Endothelial cell of umbilical vein (primary cell): ENCODE data around the gene GK2. TPM values are rescaled to one million over a fixed set of nuclear protein-coding genes. Genes with fewer than 3 reads are reported as not detected.

Source experiments
- BruUV-seq: library from RNA; stranded (reverse); fragments of 400-500 nt; replicated peaks from 2 replicates; lab custom pipeline; 2021; lab: Mats Ljungman, UMichigan
- CTCF ChIA-PET: fragments of 300-600, 350-600 bp; sonication (Branson Sonifier 250); formaldehyde crosslinking; loops from one replicate; lab custom pipeline; 2021; ENCODE audit warnings: antibody characterized with exemption, inconsistent platforms; lab: Charles Lee
- POLR2A ChIA-PET: fragments of 300-600, 350-600 bp; sonication (Branson Sonifier 250); formaldehyde crosslinking; loops from one replicate; lab custom pipeline; 2021; ENCODE audit warnings: antibody characterized with exemption, inconsistent platforms; lab: Charles Lee
- DNase-seq: peaks from one replicate; pipeline ENCODE4 v3.0.0-alpha.2; 2011; ENCODE audit warnings: low read depth, low spot score
- FAIRE-seq: peaks from 2 replicates; lab custom pipeline; 2011; peaks lifted over from hg19 to GRCh38; lab: Jason Lieb, UNC
- H2AFZ ChIP-seq: 2 replicates; pipeline ENCODE4 v1.6.0; 2012; ENCODE audit warnings: low read depth, low read length, control low read depth, inconsistent platforms
- H3K27ac ChIP-seq: 2 replicates; pipeline ENCODE4 v1.5.1; 2011; ENCODE audit warnings: low read depth, mild to moderate bottlenecking, control low read depth, low read length, moderate library complexity; ENCODE audit not compliant: insufficient read depth
- H3K27me3 ChIP-seq, 2 experiments: 2 replicates each; pipeline versions ENCODE4 v1.6.0 to v1.6.1; 2011; ENCODE audit warnings: low read length in 2 of 2, mixed read lengths in 1 of 2; ENCODE audit not compliant: control insufficient read depth in 2 of 2, insufficient read depth in 2 of 2
- H3K36me3 ChIP-seq, 2 experiments: 2 replicates in 1 of 2; 3 replicates in 1 of 2; pipeline ENCODE4 v1.5.1; 2011; ENCODE audit warnings: low read length in 2 of 2, mild to moderate bottlenecking in 1 of 2, moderate library complexity in 1 of 2; ENCODE audit not compliant: control insufficient read depth in 2 of 2, insufficient read depth in 2 of 2; ENCODE audit errors: extremely low read depth in 1 of 2
- H3K4me1 ChIP-seq: 3 replicates; pipeline ENCODE4 v1.5.1; 2011; ENCODE audit warnings: mild to moderate bottlenecking, low read length; ENCODE audit not compliant: control insufficient read depth, insufficient read depth; ENCODE audit errors: extremely low read depth
- H3K4me2 ChIP-seq: 2 replicates; pipeline ENCODE4 v1.6.1; 2011; ENCODE audit warnings: low read length, control low read depth, mixed read lengths; ENCODE audit not compliant: insufficient read depth
- H3K4me3 ChIP-seq, 3 experiments: fragments of 200-600 bp in 1 of 3; sonication (generic), shearing (Covaris generic) in 1 of 3; replicated peaks in 1 of 3; 2 replicates each; pipeline ENCODE4 v1.5.1; 2011 to 2016; ENCODE audit warnings: control low read depth in 3 of 3, low read length in 3 of 3, mild to moderate bottlenecking in 2 of 3, inconsistent platforms in 1 of 3, low read depth in 1 of 3, moderate library complexity in 1 of 3; ENCODE audit not compliant: insufficient read depth in 1 of 3
- H3K79me2 ChIP-seq: 2 replicates; pipeline ENCODE4 v1.6.0; 2012; ENCODE audit warnings: low read length, inconsistent platforms; ENCODE audit not compliant: control insufficient read depth, insufficient read depth
- H3K9ac ChIP-seq: replicated peaks from 2 replicates; pipeline ENCODE3; 2011; ENCODE audit warnings: low read length, control low read depth; ENCODE audit not compliant: insufficient read depth; ENCODE audit errors: extremely low read depth
- H3K9me1 ChIP-seq: replicated peaks from 3 replicates; pipeline ENCODE4 v1.6.0; 2011; ENCODE audit warnings: mild to moderate bottlenecking, low read length; ENCODE audit not compliant: control insufficient read depth, insufficient read depth; ENCODE audit errors: extremely low read depth
- H3K9me3 ChIP-seq: replicated peaks from 2 replicates; pipeline ENCODE4 v1.5.1; 2012; ENCODE audit warnings: low read length, inconsistent platforms; ENCODE audit not compliant: control insufficient read depth, insufficient read depth
- H4K20me1 ChIP-seq: replicated peaks from 2 replicates; pipeline ENCODE3; 2011; ENCODE audit warnings: mild to moderate bottlenecking, low read length; ENCODE audit not compliant: control insufficient read depth, insufficient read depth; ENCODE audit errors: extremely low read depth
- EZH2 ChIP-seq: IDR thresholded peaks from 2 replicates; pipeline ENCODE4 v1.6.1; 2012; ENCODE audit warnings: borderline replicate concordance, low read depth, mild to moderate bottlenecking, moderate library complexity, low read length, inconsistent platforms; ENCODE audit not compliant: severe bottlenecking
- FOS ChIP-seq: IDR thresholded peaks from 2 replicates; pipeline ENCODE4 v1.6.1; 2011; ENCODE audit warnings: mild to moderate bottlenecking, low read length, moderate library complexity, borderline replicate concordance; ENCODE audit not compliant: insufficient read depth
- GATA2 ChIP-seq: IDR thresholded peaks from 2 replicates; pipeline ENCODE4 v1.7.0; 2011; ENCODE audit warnings: low read depth, mild to moderate bottlenecking, moderate library complexity, mixed read lengths, low read length; ENCODE audit not compliant: insufficient read length, insufficient read depth
- JUN ChIP-seq: IDR thresholded peaks from 2 replicates; pipeline ENCODE4 v1.6.1; 2011; ENCODE audit warnings: borderline replicate concordance, low read depth; ENCODE audit not compliant: insufficient read length, insufficient read depth
- MYC ChIP-seq: IDR thresholded peaks from one replicate; pipeline ENCODE4 v1.6.1; 2011; ENCODE audit warnings: mild to moderate bottlenecking, low read depth, low read length
- POLR2A ChIP-seq: IDR thresholded peaks from 2 replicates; pipeline ENCODE4 v1.6.1; 2012; ENCODE audit warnings: low read depth, mild to moderate bottlenecking, control low read depth, low read length
- POLR2AphosphoS5 ChIP-seq: IDR thresholded peaks from 2 replicates; pipeline ENCODE4 v1.6.1; 2012; ENCODE audit warnings: low read depth, mild to moderate bottlenecking, control low read depth, low read length, moderate library complexity; ENCODE audit not compliant: insufficient read depth
- dilution Hi-C: fragments of 300-500 bp; cut with MboI; formaldehyde crosslinking; loops from one replicate; pipeline ENCODE4 v1.15.0; 2019; ENCODE audit warnings: low sequenced_read_pairs; ENCODE audit not compliant: extremely low pct_ligation_motif_present
- intact Hi-C: fragments of 100-400 bp; cut with micrococcal nuclease; formaldehyde crosslinking; loops from one replicate; pipeline ENCODE4 v1.10.0; 2022
- polyA plus RNA-seq, 4 experiments: library from polyadenylated mRNA; depleted of rRNA in 3 of 4; stranded (reverse) in 3 of 4; unstranded in 1 of 4; fragments of >200 nt; gene quantifications; 2 replicates each; pipeline versions ENCODE4 v1.2.1 to v1.2.3, GENCODE V29; 2011 to 2012; ENCODE audit warnings: missing spikeins in 1 of 4
- total RNA-seq: library from RNA; stranded (reverse); gene quantifications from 2 replicates; pipeline ENCODE4 v1.2.3, GENCODE V29; 2021
- TF ChIP-seq, protein P1 (sequence below): IDR thresholded peaks from 2 replicates; pipeline ENCODE4 v1.6.1; 2011; ENCODE audit not compliant: insufficient read depth, insufficient read length
- TF ChIP-seq, protein P2 (sequence below), 2 donors: IDR thresholded peaks; 1 replicate in 1 of 2; 2 replicates in 1 of 2; pipeline ENCODE4 v1.5.1; 2011; ENCODE audit warnings: low read length in 2 of 2, mild to moderate bottlenecking in 2 of 2, moderate library complexity in 2 of 2, control low read depth in 1 of 2, inconsistent platforms in 1 of 2, low read depth in 1 of 2; ENCODE audit not compliant: insufficient read depth in 1 of 2; ENCODE audit errors: extremely low read depth in 1 of 2

GK2 gene
- total and polyA plus RNA-seq, 2 donors (not counting 3 experiments of a cell fraction or from before 2014, with no cell fraction given) = not detected

DNA sequence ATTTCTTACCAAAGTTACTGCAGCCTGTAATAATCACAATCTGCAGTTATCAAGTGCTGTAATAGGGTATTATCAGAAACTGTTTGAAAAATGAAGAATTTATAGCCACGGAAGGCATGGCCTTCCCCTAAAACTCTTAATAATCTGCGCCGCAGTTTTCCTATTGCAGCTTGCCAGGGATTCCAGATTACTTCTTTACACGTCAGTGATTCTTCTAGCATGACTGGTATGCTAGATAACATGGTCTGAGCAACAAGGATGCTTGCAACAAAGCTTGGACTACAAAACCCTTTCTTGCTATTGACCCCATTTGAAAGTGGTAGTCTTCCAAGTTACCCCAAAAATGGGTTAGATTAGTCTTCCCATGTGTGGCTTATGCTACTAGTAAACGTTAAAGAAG lies 47.2 kb upstream of the GK2 start:
- Histone ChIP-seq H3K79me2 (no peaks in the 10 kb centered on the region), H2AFZ (no peak overlapping the region), H3K36me3 (no peaks in the 10 kb centered on the region), H4K20me1 (no peaks in the 10 kb centered on the region), H3K9me1 (no peaks in the 10 kb centered on the region), H3K9ac (no peak overlapping the region), H3K9me3 (no peaks in the 10 kb centered on the region), H3K4me2 (no peak overlapping the region), H3K27ac (no peak overlapping the region), H3K4me1 (no peaks in the 10 kb centered on the region), H3K4me3 (no peak overlapping the region), H3K27me3 (no peaks in the 10 kb centered on the region)
- dilution Hi-C loops = no loop called here
- ChIA-PET POLR2A (no interaction called here), CTCF (no interaction called here)
- DNase-seq = no peak
- intact Hi-C loops = no loop called here
- FAIRE-seq = no peak
- TF ChIP-seq, protein P1, sequence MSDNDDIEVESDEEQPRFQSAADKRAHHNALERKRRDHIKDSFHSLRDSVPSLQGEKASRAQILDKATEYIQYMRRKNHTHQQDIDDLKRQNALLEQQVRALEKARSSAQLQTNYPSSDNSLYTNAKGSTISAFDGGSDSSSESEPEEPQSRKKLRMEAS = no peak
- TF ChIP-seq POLR2AphosphoS5 (no peak), POLR2A (no peak), GATA2 (no peak), FOS (no peak), MYC (no peak), JUN (no peak), EZH2 (no peak)
- TF ChIP-seq, protein P2, sequence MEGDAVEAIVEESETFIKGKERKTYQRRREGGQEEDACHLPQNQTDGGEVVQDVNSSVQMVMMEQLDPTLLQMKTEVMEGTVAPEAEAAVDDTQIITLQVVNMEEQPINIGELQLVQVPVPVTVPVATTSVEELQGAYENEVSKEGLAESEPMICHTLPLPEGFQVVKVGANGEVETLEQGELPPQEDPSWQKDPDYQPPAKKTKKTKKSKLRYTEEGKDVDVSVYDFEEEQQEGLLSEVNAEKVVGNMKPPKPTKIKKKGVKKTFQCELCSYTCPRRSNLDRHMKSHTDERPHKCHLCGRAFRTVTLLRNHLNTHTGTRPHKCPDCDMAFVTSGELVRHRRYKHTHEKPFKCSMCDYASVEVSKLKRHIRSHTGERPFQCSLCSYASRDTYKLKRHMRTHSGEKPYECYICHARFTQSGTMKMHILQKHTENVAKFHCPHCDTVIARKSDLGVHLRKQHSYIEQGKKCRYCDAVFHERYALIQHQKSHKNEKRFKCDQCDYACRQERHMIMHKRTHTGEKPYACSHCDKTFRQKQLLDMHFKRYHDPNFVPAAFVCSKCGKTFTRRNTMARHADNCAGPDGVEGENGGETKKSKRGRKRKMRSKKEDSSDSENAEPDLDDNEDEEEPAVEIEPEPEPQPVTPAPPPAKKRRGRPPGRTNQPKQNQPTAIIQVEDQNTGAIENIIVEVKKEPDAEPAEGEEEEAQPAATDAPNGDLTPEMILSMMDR (IDR thresholded peaks at IDR 0.05; ENCODE audit: extremely low read depth in 1 of 2, insufficient read depth in 1 of 2, low read depth in 1 of 2, low read length in 2 of 2) = no peak
- BruUV-seq = no TSS peak
